Inferior parietal cortex (tissue), 1 donor: ENCODE data around the gene PLXNB2.

ENCODE experiments used
- DNase-seq: peaks from one replicate; pipeline ENCODE4 v3.0.0-alpha.2; 2016; ENCODE audit errors: extremely low spot score

Gene PLXNB2

GRCh38 chr22:50232481-50233151, 74.8 kb downstream of the PLXNB2 start:
- no peak for DNase-seq

- no peak for DNase-seq
Measured at GRCh38 chr22:50229370-50229769, 78.1 kb downstream of the PLXNB2 start.

- no peak for DNase-seq
Measured at GRCh38 chr22:50228366-50228765, 79.1 kb downstream of the PLXNB2 start.

- DNase-seq = no peak
Measured at GRCh38 chr22:50227579-50228215, 79.7 kb downstream of the PLXNB2 start.

- no peak for DNase-seq
Measured at GRCh38 chr22:50226875-50227165, 80.6 kb downstream of the PLXNB2 start.

DNA sequence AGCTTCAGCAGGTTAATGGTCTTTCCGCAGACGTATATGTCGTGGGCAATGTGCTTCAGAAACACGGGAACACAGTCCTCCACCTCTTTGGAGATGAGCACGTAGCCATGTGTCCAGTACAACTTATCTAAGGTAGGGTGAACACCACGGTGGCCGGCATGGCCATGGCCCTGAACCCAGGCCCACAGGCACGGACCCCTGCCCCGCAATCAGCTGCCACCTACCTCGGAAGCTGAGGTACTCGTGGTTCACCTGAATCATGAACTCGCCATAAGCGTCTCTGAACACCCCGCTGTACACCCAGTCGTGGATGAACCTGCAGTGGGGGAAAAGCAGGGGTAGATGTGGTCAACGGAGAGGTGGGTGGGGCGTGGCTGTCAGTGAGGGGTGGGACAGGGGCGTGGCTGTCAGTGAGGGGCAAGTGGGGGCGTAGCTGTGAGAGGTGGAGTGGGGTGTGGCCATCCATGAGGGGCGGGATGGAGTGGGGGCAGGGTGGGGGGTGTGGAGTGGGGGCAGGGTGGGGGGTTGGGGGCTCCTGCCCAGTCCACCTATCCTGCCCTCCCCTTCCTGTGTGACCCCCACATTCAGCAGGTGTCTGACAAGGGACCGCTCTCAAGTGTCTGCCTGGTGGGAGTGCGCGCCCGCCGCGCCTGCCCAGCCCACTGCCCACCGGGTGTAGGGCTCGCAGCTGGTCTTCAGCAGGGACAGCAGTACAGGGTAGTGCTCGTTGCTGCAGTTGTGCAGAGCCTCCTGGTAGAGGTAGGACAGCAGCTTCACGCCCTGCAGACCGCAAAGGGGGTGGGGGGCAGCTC, 81.2 kb downstream of the PLXNB2 start:
- no peak for DNase-seq

DNA sequence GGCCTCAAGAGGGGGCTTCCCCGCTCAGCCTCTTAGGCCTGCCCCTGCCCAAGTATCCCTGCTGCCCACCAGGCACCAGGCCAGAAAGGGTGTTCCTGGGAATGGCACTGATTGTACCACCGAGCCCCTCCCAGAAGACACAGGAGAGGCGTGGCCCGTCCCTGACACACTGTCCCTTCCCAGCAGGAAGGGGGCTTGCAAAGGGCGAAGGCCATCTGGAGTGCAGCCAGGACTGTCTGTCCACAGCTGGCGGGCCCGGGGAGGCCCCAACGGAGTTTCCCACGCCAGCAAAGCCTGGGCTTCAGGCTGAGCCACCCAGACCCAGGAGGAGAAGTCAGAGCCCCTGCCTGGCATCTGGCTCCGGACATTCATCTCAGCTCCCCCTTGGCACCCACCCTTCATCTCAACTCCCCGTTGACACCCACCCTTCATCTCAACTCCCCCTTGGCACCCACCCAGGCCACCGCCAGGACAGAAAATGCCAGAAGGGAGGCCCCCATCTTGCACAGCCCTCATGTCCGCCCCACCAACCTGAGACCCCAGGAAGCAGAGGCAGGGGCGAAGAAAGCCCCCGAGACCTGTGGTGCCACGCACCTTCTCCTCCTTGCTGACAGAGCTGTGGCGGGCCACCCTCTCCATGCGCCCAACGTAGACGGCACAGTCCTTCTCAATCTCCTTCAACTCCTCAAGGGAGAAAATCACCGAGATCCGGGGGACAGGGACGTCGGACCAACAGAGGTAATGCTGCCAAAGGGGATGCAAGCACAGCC, 82.1 kb downstream of the PLXNB2 start:
- DNase-seq = no peak
